KOPT-K1 (cell line): ENCODE data around the gene PROM1.

Experiments used
- H3K27ac ChIP-seq: fragments of 200-600 bp; sonication (generic); 2 replicates; pipeline ENCODE4 v1.5.1; 2016; ENCODE audit warnings: antibody characterized with exemption, mild to moderate bottlenecking, low read depth, low read length; ENCODE audit not compliant: poor library complexity, severe bottlenecking
- H3K36me3 ChIP-seq: fragments of 200-600 bp; sonication (generic); 2 replicates; pipeline ENCODE4 v1.5.1; 2017; ENCODE audit warnings: antibody characterized with exemption, mild to moderate bottlenecking, low read length, moderate library complexity; ENCODE audit not compliant: insufficient read depth
- H3K9me3 ChIP-seq: fragments of 200-600 bp; sonication (generic); 2 replicates; pipeline ENCODE4 v1.5.1; 2017; ENCODE audit warnings: antibody characterized with exemption, low read length, mild to moderate bottlenecking; ENCODE audit not compliant: insufficient read depth, poor library complexity, severe bottlenecking

PROM1 gene

DNA sequence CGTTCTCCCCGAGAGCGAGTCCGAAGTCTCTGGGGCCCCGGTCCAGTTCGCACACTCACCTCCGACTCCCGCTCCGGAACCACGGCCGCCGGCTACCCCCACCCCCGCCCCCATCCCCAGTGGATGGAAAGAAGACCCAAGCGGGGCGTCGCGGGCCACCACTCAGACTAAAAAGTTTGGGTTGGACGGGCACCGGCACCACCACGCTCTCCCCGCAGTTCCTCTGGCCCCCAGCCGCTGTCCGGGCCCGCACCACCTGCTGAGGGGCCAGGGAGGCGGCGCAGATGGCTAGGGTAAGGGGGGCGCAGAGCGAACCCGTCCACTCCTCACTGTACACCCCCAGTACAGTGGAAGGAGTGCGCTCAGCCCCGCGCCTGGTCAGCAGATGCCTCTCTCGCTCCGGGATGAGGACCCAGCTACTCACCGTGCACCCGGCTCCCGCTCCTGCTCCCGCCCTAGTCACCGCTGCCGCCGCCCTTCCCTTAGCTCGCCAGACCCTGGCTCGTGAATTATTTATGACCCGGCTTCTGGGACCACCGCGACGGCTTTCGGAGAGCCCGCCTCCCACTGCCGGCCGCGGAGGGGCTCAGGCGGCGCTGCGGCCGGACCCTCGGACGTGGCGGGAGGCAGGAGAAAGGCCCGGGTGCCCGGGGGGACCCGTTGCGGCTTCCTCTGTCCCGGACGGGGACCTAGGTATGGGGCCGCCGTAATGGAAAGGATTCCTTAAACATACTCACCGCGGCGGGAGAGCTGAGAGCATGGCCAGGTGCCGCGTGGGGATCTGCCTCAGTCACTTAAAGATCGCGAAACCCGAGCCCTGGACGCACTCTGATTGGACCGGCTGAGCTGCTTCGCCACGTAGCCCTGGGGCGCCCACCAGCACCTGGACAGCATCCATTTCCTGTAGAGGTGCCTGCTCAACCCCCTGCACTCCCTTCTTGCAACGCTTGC, at the start of gene PROM1:
PROM1 (minus strand) TSS at position 783 of the 951 bp plus-strand sequence. CDS start 8,117 bp downstream, outside the sequence.
- peaks cover 22% of the 10 kb centered on the region for H3K9me3 ChIP-seq
- H3K36me3 ChIP-seq, result no peaks in the 10 kb centered on the region
- H3K27ac ChIP-seq, result no peak within 1 kb of the TSS

- H3K27ac ChIP-seq, result no peak overlapping the region
- no peaks in the 10 kb centered on the region for H3K9me3 ChIP-seq
- no peaks in the 10 kb centered on the region for H3K36me3 ChIP-seq
Observed at GRCh38 chr4:16133406-16133805, 49.6 kb upstream of the PROM1 start.

DNA sequence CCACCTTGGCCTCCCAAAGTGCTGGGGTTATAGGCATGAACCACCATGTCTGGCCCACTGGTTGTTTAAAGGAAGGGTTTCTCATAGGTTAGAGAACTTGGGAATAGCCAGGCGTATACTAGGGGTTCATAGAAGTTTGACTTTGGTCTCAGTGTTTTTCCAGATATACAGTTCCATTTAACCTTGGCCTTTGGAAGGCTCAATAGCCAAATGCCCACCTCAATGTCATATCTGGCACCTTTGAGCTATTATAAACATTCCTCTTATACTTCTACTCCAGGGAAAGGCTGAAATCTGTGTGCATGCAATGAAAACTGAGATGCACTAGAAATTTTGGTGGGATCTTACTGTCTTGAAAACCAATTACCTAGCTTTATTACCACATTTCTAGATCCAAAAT, 47.5 kb upstream of the PROM1 start:
- H3K9me3 ChIP-seq, result no peaks in the 10 kb centered on the region
- no peak overlapping the region for H3K27ac ChIP-seq
- no peaks in the 10 kb centered on the region for H3K36me3 ChIP-seq

- Histone ChIP-seq H3K9me3 (no peaks in the 10 kb centered on the region), H3K27ac (no peak overlapping the region), H3K36me3 (no peaks in the 10 kb centered on the region)
Observed at GRCh38 chr4:16129336-16129735, 45.5 kb upstream of the PROM1 start.

DNA sequence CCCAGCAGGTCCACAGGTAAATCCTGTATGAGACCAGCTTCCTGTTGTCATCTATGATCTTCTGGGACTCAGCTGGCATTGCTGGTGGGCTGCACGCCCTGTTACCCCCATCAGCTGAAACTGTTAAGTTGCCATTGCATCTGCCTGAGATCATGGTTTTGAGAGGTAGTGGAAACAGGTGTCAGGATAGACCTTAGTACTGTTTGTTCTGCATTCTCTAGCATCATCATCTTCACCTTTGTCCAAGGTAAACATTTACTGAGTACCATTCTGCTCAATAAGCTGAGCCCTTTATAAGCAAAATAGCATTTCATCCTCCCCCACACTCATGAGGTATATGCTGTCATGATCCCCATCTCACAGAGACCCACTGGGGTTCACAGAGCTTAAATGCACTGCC, 42.9 kb upstream of the PROM1 start:
- H3K9me3 ChIP-seq, result no peaks in the 10 kb centered on the region
- no peaks in the 10 kb centered on the region for H3K36me3 ChIP-seq
- H3K27ac ChIP-seq, result no peak overlapping the region

GRCh38 chr4:16125571-16126445, 42.0 kb upstream of the PROM1 start:
- Histone ChIP-seq H3K27ac (no peak overlapping the region), H3K36me3 (no peaks in the 10 kb centered on the region)

GRCh38 chr4:16124232-16124631, 40.4 kb upstream of the PROM1 start:
- Histone ChIP-seq H3K9me3 (no peaks in the 10 kb centered on the region), H3K36me3 (no peaks in the 10 kb centered on the region), H3K27ac (no peak overlapping the region)

More at GRCh38 chr4:16125571-16126445, 42.0 kb upstream of the PROM1 start:
- H3K9me3 ChIP-seq, result no peaks in the 10 kb centered on the region

DNA sequence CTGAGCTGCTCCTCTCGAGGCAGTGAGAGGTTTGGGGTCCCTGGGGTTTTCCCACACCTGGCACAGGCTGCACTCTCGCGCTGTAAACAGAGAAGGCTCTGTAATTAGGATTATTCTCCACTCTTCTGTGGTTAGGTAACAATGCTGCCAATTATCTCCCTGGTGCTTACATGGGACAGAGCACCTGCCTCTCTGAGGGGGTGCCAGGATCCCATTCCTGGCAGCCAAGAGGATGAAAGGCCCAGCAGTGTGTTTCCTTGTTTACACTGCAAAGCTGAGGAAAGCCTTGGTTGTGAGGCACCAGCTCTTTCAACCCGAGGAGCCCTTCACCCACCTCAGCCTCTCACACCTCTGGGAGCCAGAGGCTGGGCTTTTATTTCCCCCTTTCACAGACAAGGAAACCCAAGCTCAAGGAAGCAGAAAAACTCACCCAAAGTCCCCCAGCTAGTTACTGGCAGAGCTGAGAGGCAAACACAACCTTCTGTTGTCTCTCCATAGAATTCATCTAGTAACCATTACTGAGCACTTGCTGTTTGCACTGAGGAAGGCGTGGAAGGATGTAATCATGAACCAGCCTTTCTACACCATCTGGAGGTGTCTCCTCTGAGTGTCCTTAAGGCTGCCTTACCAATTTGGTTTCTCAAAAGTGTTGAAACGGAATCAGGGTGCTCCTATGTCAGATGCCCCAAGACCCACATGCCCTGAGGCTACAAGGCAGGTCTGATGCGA, 39.7 kb upstream of the PROM1 start:
- no peak overlapping the region for H3K27ac ChIP-seq

DNA sequence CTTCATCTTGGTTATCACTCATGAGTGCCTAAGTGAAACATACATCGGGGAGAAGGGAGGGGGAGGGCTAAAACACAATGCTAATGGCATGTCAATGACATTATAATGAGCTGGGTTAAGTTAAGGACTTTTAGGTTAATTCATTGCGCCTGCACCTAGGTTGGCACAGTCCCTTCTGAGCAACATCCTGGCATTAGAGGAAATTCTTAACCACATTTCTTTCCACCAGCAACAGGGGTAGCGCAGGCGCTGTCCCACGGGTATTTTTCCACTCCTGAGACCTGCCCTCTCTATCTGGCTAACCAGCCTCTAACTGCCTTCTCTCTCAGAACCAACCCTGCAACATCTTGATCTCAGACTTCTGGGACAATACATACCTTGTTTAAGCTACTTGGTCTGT, 39.0 kb upstream of the PROM1 start:
- Histone ChIP-seq H3K9me3 (no peaks in the 10 kb centered on the region), H3K27ac (no peak overlapping the region), H3K36me3 (no peaks in the 10 kb centered on the region)

More for the DNA sequence above, 39.7 kb upstream of the PROM1 start:
- no peaks in the 10 kb centered on the region for H3K9me3 ChIP-seq
- no peaks in the 10 kb centered on the region for H3K36me3 ChIP-seq

GRCh38 chr4:16122308-16122711, 38.5 kb upstream of the PROM1 start:
- Histone ChIP-seq H3K36me3 (no peaks in the 10 kb centered on the region), H3K27ac (no peak overlapping the region)

DNA sequence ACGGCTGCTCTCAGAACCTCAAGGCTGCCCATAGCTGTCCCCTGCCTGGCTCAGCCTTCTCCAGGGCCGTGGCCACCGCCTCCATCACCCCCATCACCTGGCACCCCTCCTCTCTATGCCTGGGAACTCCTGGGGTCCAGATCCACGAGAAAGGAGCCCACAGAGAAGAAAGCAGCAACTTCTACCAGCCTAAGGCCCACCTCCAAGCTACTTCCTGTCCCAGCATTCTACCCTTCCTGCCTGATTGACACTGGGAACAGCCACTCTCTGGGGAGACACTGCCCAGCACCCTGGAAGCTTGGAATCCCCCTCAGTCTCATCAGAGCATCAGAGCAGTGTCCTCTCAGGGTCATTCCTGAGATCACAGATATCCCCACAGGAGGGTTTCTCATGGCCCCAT, 36.9 kb upstream of the PROM1 start:
- Histone ChIP-seq H3K36me3 (no peaks in the 10 kb centered on the region), H3K27ac (no peak overlapping the region), H3K9me3 (no peaks in the 10 kb centered on the region)

More at GRCh38 chr4:16122308-16122711, 38.5 kb upstream of the PROM1 start:
- H3K9me3 ChIP-seq, result no peaks in the 10 kb centered on the region

- H3K9me3 ChIP-seq, result no peaks in the 10 kb centered on the region
- H3K36me3 ChIP-seq, result no peaks in the 10 kb centered on the region
- H3K27ac ChIP-seq, result no peak overlapping the region
Observed at GRCh38 chr4:16119981-16120380, 36.2 kb upstream of the PROM1 start.

- no peak overlapping the region for H3K27ac ChIP-seq
- no peaks in the 10 kb centered on the region for H3K36me3 ChIP-seq
- no peaks in the 10 kb centered on the region for H3K9me3 ChIP-seq
Observed at GRCh38 chr4:16118090-16118489, 34.3 kb upstream of the PROM1 start.

GRCh38 chr4:16117164-16117563, 33.3 kb upstream of the PROM1 start:
- Histone ChIP-seq H3K36me3 (no peaks in the 10 kb centered on the region), H3K27ac (no peak overlapping the region), H3K9me3 (no peaks in the 10 kb centered on the region)
